GM12801 (cell line): ENCODE results near the gene ADRA2C.

Experiments
- CTCF ChIP-seq: IDR thresholded peaks from one replicate; pipeline ENCODE4 v1.5.1; 2011; ENCODE audit warnings: control low read depth; ENCODE audit not compliant: insufficient read length; ENCODE audit errors: extremely low read depth

Gene ADRA2C

GRCh38 chr4:3762753-3763549 is 3.2 kb upstream of the ADRA2C start:
- no peak for TF ChIP-seq CTCF

- TF ChIP-seq CTCF, result no peak
Measured at GRCh38 chr4:3765271-3766035, 732 bp upstream of the ADRA2C start.

GRCh38 chr4:3766785-3767569 is 792 bp downstream of the ADRA2C start:
- no peak for TF ChIP-seq CTCF

- no peak for TF ChIP-seq CTCF
Measured at GRCh38 chr4:3767570-3768288, 1.5 kb downstream of the ADRA2C start.

GRCh38 chr4:3768842-3769641 is 2.9 kb downstream of the ADRA2C start:
- TF ChIP-seq CTCF, result no peak

- TF ChIP-seq CTCF, result no peak
Measured at GRCh38 chr4:3769642-3770184, 3.5 kb downstream of the ADRA2C start.
